GM23248 (cell line): ENCODE measurements around the gene ALDH1A3.

Source experiments
- EZH2 ChIP-seq: fragments of 200-600 bp; sonication (generic); IDR thresholded peaks from 2 replicates; pipeline ENCODE4 v1.6.1; 2018; ENCODE audit warnings: antibody characterized with exemption, mild to moderate bottlenecking; ENCODE audit not compliant: insufficient read depth, poor library complexity, severe bottlenecking
- EZH2phosphoT487 ChIP-seq: fragments of 200-600 bp; sonication (generic); IDR thresholded peaks from 2 replicates; pipeline ENCODE4 v1.6.1; 2018; ENCODE audit warnings: antibody characterized with exemption, moderate library complexity, mild to moderate bottlenecking, low read depth; ENCODE audit not compliant: insufficient read depth

DNA sequence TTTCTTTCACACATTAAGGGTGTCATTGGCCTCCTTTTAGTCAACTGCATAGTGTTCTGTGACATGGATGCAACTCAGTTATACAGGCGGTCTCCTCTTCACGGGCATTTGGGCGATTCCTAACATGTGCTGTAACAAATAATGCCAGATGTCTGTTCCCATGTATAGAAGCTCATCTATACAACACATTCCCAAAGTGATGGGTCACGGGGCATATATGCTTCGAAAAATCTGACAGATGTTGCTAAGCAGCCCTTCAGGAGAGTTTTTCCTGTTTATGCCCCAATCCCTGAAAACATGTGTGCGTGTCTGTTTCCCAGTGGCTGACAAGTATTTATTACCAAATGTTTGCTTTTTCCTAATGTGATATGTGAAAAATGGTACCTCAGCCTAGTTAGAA is 65.4 kb downstream of the ALDH1A3 start:
- TF ChIP-seq EZH2phosphoT487: no peak
- TF ChIP-seq EZH2: no peak
